HEK293 (cell line): ENCODE results near the gene SLC22A16.

Source experiments
- CTCF ChIA-PET: fragments of 350-600 bp; formaldehyde crosslinking; extraction: SDS; loops from one replicate; lab custom pipeline; 2021; ENCODE audit warnings: antibody characterized with exemption; lab: Yijun Ruan, JAX
- POLR2A ChIA-PET: fragments of 300-600 bp; formaldehyde crosslinking; extraction: SDS; loops from one replicate; lab custom pipeline; 2020; ENCODE audit warnings: antibody characterized with exemption, inconsistent platforms; lab: Yijun Ruan, JAX
- H3K27ac ChIP-seq: fragments of 200-500 bp; sonication (Bioruptor generic); 2 replicates; pipeline ENCODE4 v1.5.1; 2014; ENCODE audit warnings: low read depth, low read length, control low read depth, inconsistent platforms; ENCODE audit errors: extremely low read depth
- H3K36me3 ChIP-seq, 2 experiments: fragments of 200-500 bp in 1 of 2; sonication (Bioruptor generic) in 1 of 2; 1 replicate in 1 of 2; 2 replicates in 1 of 2; pipeline ENCODE4 v1.5.1; 2014 to 2017; ENCODE audit warnings: inconsistent platforms in 2 of 2, low read length in 2 of 2; ENCODE audit not compliant: control insufficient read depth in 2 of 2, insufficient read depth in 1 of 2
- H3K4me1 ChIP-seq: fragments of 200-500 bp; sonication (Bioruptor generic); 2 replicates; pipeline ENCODE4 v1.5.1; 2014; ENCODE audit warnings: mild to moderate bottlenecking, low read length, inconsistent platforms; ENCODE audit not compliant: control insufficient read depth, insufficient read depth
- H3K4me3 ChIP-seq: 2 replicates; pipeline ENCODE4 v1.5.1; 2011; ENCODE audit warnings: low read depth, mild to moderate bottlenecking, control low read depth, low read length, moderate library complexity
- H3K9me3 ChIP-seq: fragments of 200-500 bp; sonication (Bioruptor generic); 2 replicates; pipeline ENCODE4 v1.5.1; 2014; ENCODE audit warnings: low read depth, low read length, inconsistent platforms; ENCODE audit not compliant: control insufficient read depth, insufficient read depth
- GLIS1 ChIP-seq: fragments of 450-650 bp; formaldehyde crosslinking; IDR thresholded peaks from 2 replicates; pipeline ENCODE4 v1.5.1; 2016; ENCODE audit warnings: missing biosample characterization, missing genetic modification characterization
- HIC1 ChIP-seq: fragments of 450-650 bp; formaldehyde crosslinking; IDR thresholded peaks from 2 replicates; pipeline ENCODE4 v1.5.1; 2016; ENCODE audit warnings: missing biosample characterization, missing genetic modification characterization
- KLF8 ChIP-seq: fragments of 450-650 bp; formaldehyde crosslinking; IDR thresholded peaks from 2 replicates; pipeline ENCODE4 v1.5.1; 2016; ENCODE audit warnings: missing biosample characterization, missing genetic modification characterization
- OVOL3 ChIP-seq: fragments of 450-650 bp; formaldehyde crosslinking; IDR thresholded peaks from 2 replicates; pipeline ENCODE4 v1.5.1; 2016; ENCODE audit warnings: missing biosample characterization, missing genetic modification characterization
- PBX3 ChIP-seq: sonication (generic); formaldehyde crosslinking; IDR thresholded peaks from 2 replicates; pipeline ENCODE4 v1.8.1; 2022; ENCODE audit warnings: mild to moderate bottlenecking, moderate library complexity, missing genetic modification reagents
- SETDB1 ChIP-seq: IDR thresholded peaks from one replicate; pipeline ENCODE4 v1.6.1; 2017; ENCODE audit warnings: mild to moderate bottlenecking, low read length, moderate library complexity, mixed read lengths; ENCODE audit not compliant: insufficient read length
- YY1 ChIP-seq: fragments of 450-650 bp; formaldehyde crosslinking; IDR thresholded peaks from 2 replicates; pipeline ENCODE4 v1.5.1; 2018; ENCODE audit warnings: missing biosample characterization, missing genetic modification characterization
- ZBTB20 ChIP-seq: fragments of 450-650 bp; formaldehyde crosslinking; IDR thresholded peaks from 2 replicates; pipeline ENCODE4 v1.5.1; 2016; ENCODE audit warnings: missing biosample characterization, missing genetic modification characterization
- ZFHX2 ChIP-seq: fragments of 450-650 bp; formaldehyde crosslinking; conservative IDR thresholded peaks from 2 replicates; pipeline ENCODE4 v1.5.1; 2016; ENCODE audit warnings: missing biosample characterization, missing genetic modification characterization
- ZFP37 ChIP-seq: fragments of 450-650 bp; formaldehyde crosslinking; IDR thresholded peaks from 2 replicates; pipeline ENCODE4 v1.5.1; 2016; ENCODE audit warnings: missing biosample characterization, missing genetic modification characterization
- ZFP69B ChIP-seq: fragments of 450-650 bp; formaldehyde crosslinking; IDR thresholded peaks from 2 replicates; pipeline ENCODE4 v1.5.1; 2016; ENCODE audit warnings: missing biosample characterization, missing genetic modification characterization
- ZNF138 ChIP-seq: fragments of 450-650 bp; formaldehyde crosslinking; IDR thresholded peaks from 2 replicates; pipeline ENCODE4 v1.5.1; 2016; ENCODE audit warnings: missing biosample characterization, missing genetic modification characterization, borderline replicate concordance
- ZNF16 ChIP-seq: fragments of 450-650 bp; formaldehyde crosslinking; IDR thresholded peaks from 2 replicates; pipeline ENCODE4 v1.5.1; 2016; ENCODE audit warnings: low read depth, missing biosample characterization, missing genetic modification characterization
- ZNF366 ChIP-seq: fragments of 450-650 bp; formaldehyde crosslinking; conservative IDR thresholded peaks from 2 replicates; pipeline ENCODE4 v1.5.1; 2016; ENCODE audit warnings: missing biosample characterization, missing genetic modification characterization
- ZNF501 ChIP-seq: fragments of 450-650 bp; formaldehyde crosslinking; IDR thresholded peaks from 2 replicates; pipeline ENCODE4 v1.5.1; 2016; ENCODE audit warnings: missing biosample characterization, missing genetic modification characterization
- ZNF521 ChIP-seq: fragments of 450-650 bp; formaldehyde crosslinking; IDR thresholded peaks from 2 replicates; pipeline ENCODE4 v1.5.1; 2017; ENCODE audit warnings: missing biosample characterization, mild to moderate bottlenecking, missing genetic modification characterization
- ZNF549 ChIP-seq: fragments of 450-650 bp; IDR thresholded peaks from 2 replicates; pipeline ENCODE4 v1.5.1; 2018; ENCODE audit warnings: missing biosample characterization, missing genetic modification characterization, mild to moderate bottlenecking, inconsistent platforms, moderate library complexity
- ZNF560 ChIP-seq: fragments of 450-650 bp; formaldehyde crosslinking; IDR thresholded peaks from 2 replicates; pipeline ENCODE4 v1.5.1; 2017; ENCODE audit warnings: missing biosample characterization, missing genetic modification characterization, borderline replicate concordance
- ZNF600 ChIP-seq: fragments of 450-650 bp; formaldehyde crosslinking; IDR thresholded peaks from 2 replicates; pipeline ENCODE4 v1.5.1; 2016; ENCODE audit warnings: missing biosample characterization, missing genetic modification characterization
- ZNF639 ChIP-seq: fragments of 450-650 bp; formaldehyde crosslinking; IDR thresholded peaks from 2 replicates; pipeline ENCODE4 v1.5.1; 2016; ENCODE audit warnings: missing biosample characterization, missing genetic modification characterization
- ZNF654 ChIP-seq: fragments of 450-650 bp; formaldehyde crosslinking; IDR thresholded peaks from 2 replicates; pipeline ENCODE4 v1.5.1; 2016; ENCODE audit warnings: low read depth, missing biosample characterization, missing genetic modification characterization
- ZNF830 ChIP-seq: fragments of 450-650 bp; IDR thresholded peaks from 2 replicates; pipeline ENCODE4 v1.5.0; 2018; ENCODE audit warnings: missing biosample characterization, missing genetic modification characterization, low read depth, mild to moderate bottlenecking, moderate library complexity
- ZSCAN16 ChIP-seq: fragments of 450-650 bp; formaldehyde crosslinking; IDR thresholded peaks from 2 replicates; pipeline ENCODE4 v1.5.1; 2016; ENCODE audit warnings: missing biosample characterization, missing genetic modification characterization
- TF ChIP-seq, protein P1 (sequence below): fragments of 450-650 bp; formaldehyde crosslinking; IDR thresholded peaks from 2 replicates; pipeline ENCODE4 v1.5.1; 2016; ENCODE audit warnings: missing biosample characterization, missing genetic modification characterization
- TF ChIP-seq, protein P2 (sequence below): fragments of 450-650 bp; formaldehyde crosslinking; IDR thresholded peaks from 2 replicates; pipeline ENCODE4 v1.5.1; 2017; ENCODE audit warnings: missing biosample characterization, missing genetic modification characterization
- TF ChIP-seq, protein P3 (sequence below): fragments of 450-650 bp; formaldehyde crosslinking; IDR thresholded peaks from 2 replicates; pipeline ENCODE4 v1.5.1; 2017; ENCODE audit warnings: missing biosample characterization, missing genetic modification characterization

SLC22A16 gene

DNA sequence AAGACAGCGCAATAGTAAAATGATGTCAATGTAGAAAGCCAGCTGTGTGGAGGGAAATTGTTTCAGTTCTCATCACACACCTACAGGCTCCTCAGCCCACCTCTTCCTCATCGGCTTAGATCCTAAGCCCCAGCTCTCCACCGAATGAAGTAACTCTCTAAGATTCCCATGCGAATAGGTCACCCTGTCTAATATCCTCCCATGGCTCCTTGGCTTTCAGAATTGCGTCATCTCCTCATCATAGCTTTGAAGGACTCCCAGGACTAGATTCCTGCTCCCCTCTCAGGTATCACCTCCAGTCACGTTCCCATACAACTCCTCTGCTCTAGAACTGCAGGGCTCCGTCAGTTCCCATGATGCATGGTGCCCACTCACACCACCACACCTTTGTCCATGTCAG, 16.2 kb upstream of the SLC22A16 start (continued):
- TF ChIP-seq ZNF639 = 0 out of 2 replicates have a peak, but pooled peaks have one; percentile 26
- TF ChIP-seq ZFP37 = 0 out of 2 replicates have a peak, but pooled peaks have one; percentile 45
- TF ChIP-seq ZNF600 = peak; percentile 64
- TF ChIP-seq HIC1 (tag by site-specific recombination) = peak; percentile 67
- no peak for TF ChIP-seq ZNF549 (tag by site-specific recombination)
- TF ChIP-seq ZNF16 (tag by site-specific recombination) = no peak
- TF ChIP-seq KLF8 = peak; percentile 78
- no peak for TF ChIP-seq ZSCAN16 (tag by site-specific recombination)
- 0 out of 2 replicates have a peak, but pooled peaks have one; percentile 32 for TF ChIP-seq ZNF501 (tag by site-specific recombination)
- 0 out of 2 replicates have a peak, but pooled peaks have one; percentile 20 for TF ChIP-seq ZBTB20 (tag by site-specific recombination)
- TF ChIP-seq ZNF366 = peak; percentile 61
- peak; percentile 85 for TF ChIP-seq ZFHX2 (tag by site-specific recombination)
- TF ChIP-seq, protein P1, sequence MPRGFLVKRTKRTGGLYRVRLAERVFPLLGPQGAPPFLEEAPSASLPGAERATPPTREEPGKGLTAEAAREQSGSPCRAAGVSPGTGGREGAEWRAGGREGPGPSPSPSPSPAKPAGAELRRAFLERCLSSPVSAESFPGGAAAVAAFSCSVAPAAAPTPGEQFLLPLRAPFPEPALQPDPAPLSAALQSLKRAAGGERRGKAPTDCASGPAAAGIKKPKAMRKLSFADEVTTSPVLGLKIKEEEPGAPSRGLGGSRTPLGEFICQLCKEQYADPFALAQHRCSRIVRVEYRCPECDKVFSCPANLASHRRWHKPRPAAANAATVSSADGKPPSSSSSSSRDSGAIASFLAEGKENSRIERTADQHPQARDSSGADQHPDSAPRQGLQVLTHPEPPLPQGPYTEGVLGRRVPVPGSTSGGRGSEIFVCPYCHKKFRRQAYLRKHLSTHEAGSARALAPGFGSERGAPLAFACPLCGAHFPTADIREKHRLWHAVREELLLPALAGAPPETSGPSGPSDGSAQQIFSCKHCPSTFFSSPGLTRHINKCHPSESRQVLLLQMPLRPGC (tag by site-specific recombination) = peak; percentile 82
- TF ChIP-seq, protein P2, sequence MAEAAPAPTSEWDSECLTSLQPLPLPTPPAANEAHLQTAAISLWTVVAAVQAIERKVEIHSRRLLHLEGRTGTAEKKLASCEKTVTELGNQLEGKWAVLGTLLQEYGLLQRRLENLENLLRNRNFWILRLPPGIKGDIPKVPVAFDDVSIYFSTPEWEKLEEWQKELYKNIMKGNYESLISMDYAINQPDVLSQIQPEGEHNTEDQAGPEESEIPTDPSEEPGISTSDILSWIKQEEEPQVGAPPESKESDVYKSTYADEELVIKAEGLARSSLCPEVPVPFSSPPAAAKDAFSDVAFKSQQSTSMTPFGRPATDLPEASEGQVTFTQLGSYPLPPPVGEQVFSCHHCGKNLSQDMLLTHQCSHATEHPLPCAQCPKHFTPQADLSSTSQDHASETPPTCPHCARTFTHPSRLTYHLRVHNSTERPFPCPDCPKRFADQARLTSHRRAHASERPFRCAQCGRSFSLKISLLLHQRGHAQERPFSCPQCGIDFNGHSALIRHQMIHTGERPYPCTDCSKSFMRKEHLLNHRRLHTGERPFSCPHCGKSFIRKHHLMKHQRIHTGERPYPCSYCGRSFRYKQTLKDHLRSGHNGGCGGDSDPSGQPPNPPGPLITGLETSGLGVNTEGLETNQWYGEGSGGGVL (tag by site-specific recombination) = peak; percentile 34

GRCh38 chr6:110491644-110492317, 15.4 kb upstream of the SLC22A16 start:
- ChIA-PET POLR2A (no interaction called here), CTCF (interaction anchor here (0.7 to 1.0 kb wide), 3 partner anchors 36 to 981 kb away, joined by 3 to 4 read pairs (median 3); no protein-coding TSS in a partner anchor)
- H3K36me3 ChIP-seq = no peaks in the 10 kb centered on the region
- H3K4me1 ChIP-seq = peaks cover 10% of the 10 kb centered on the region; the same call in 1 of the 2 replicates
- no peaks in the 10 kb centered on the region for H3K9me3 ChIP-seq
- H3K4me3 ChIP-seq = no peak overlapping the region; the same call in 1 of the 2 replicates
- 0 out of 2 replicates have a peak overlapping the region, but pooled peaks have one; percentile 2 for H3K27ac ChIP-seq
- TF ChIP-seq ZNF654 (tag by site-specific recombination) (no peak; the same call in 1 of the 2 replicates), ZFP69B (tag by site-specific recombination) (peak; percentile 18; the same call in 1 of the 2 replicates), ZNF138 (tag by site-specific recombination) (no peak), OVOL3 (tag by site-specific recombination) (0 out of 2 replicates have a peak, but pooled peaks have one; percentile 35), YY1 (tag by site-specific recombination) (no peak), GLIS1 (no peak), ZNF830 (no peak), ZNF560 (tag by site-specific recombination) (no peak), ZNF521 (tag by site-specific recombination) (no peak), PBX3 (CRISPR knock-in tag) (no peak), SETDB1 (no peak)
- TF ChIP-seq, protein P3, sequence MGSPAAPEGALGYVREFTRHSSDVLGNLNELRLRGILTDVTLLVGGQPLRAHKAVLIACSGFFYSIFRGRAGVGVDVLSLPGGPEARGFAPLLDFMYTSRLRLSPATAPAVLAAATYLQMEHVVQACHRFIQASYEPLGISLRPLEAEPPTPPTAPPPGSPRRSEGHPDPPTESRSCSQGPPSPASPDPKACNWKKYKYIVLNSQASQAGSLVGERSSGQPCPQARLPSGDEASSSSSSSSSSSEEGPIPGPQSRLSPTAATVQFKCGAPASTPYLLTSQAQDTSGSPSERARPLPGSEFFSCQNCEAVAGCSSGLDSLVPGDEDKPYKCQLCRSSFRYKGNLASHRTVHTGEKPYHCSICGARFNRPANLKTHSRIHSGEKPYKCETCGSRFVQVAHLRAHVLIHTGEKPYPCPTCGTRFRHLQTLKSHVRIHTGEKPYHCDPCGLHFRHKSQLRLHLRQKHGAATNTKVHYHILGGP (tag by site-specific recombination) = no peak
